NCI-H146 treated with DMSO at 0.1 percent for 48 hours (cell line): ENCODE measurements around the gene MAP3K5.
A peak's percentile ranks its signal among the peaks of the same experiment; 100 is the strongest.
"Not testable (repeated sequence)": the region's sequence is repeated elsewhere in the genome, so short reads cannot be mapped to it uniquely, and the experiment has no call there.

Experiments used
- DNase-seq: peaks from one replicate; lab custom pipeline; 2025; ENCODE audit not compliant: unreplicated experiment; lab: John Stamatoyannopoulos, UW

MAP3K5 gene, protein sequence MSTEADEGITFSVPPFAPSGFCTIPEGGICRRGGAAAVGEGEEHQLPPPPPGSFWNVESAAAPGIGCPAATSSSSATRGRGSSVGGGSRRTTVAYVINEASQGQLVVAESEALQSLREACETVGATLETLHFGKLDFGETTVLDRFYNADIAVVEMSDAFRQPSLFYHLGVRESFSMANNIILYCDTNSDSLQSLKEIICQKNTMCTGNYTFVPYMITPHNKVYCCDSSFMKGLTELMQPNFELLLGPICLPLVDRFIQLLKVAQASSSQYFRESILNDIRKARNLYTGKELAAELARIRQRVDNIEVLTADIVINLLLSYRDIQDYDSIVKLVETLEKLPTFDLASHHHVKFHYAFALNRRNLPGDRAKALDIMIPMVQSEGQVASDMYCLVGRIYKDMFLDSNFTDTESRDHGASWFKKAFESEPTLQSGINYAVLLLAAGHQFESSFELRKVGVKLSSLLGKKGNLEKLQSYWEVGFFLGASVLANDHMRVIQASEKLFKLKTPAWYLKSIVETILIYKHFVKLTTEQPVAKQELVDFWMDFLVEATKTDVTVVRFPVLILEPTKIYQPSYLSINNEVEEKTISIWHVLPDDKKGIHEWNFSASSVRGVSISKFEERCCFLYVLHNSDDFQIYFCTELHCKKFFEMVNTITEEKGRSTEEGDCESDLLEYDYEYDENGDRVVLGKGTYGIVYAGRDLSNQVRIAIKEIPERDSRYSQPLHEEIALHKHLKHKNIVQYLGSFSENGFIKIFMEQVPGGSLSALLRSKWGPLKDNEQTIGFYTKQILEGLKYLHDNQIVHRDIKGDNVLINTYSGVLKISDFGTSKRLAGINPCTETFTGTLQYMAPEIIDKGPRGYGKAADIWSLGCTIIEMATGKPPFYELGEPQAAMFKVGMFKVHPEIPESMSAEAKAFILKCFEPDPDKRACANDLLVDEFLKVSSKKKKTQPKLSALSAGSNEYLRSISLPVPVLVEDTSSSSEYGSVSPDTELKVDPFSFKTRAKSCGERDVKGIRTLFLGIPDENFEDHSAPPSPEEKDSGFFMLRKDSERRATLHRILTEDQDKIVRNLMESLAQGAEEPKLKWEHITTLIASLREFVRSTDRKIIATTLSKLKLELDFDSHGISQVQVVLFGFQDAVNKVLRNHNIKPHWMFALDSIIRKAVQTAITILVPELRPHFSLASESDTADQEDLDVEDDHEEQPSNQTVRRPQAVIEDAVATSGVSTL (N-terminal part only)

DNA sequence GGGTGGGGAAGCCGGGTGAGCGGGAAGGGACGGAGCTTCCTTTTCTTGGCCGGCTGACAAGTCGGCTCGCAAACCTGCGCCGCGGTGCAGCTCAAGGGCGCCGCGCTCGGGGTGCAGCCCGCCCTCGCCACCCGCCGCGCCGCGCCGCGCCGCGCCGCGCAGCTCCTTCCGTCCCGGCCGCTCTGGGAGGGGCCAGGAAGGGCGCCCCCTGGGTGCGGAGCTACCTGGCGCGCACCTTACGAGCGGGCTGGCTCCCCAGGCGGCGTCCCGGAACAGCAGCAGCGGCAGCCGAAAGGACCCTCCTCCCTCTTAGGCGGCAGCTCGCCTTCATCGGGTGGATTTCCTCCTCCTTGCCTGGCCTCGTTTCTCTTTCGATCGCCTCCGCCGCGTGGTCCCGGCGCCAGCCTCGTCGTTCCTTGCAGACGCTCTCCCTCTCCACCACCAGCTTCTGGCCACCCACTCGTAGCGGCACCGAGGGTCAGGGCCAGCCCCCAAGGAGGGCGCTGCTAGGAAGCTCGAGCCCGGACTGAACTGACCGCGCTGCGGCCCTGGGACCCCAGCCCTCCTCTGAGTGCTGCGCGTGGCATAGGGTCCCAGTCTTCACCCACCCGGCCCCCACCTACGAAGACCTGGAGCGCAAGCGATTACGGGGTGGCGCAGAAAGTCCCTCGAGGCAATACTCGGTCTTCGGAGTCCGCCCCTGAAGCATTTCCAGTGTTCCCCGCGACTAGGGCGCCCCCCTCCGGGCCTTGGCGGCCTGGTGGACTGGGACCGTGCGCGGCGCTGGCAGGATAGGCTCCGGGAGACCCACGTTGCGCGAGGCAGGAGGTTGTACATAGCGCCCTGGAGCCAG, at the start of gene MAP3K5:
MAP3K5 (minus strand) TSS at position 68 of the 853 bp plus-strand sequence. CDS start 320 bp downstream, outside the sequence.
- peak; percentile 91 for DNase-seq

DNA sequence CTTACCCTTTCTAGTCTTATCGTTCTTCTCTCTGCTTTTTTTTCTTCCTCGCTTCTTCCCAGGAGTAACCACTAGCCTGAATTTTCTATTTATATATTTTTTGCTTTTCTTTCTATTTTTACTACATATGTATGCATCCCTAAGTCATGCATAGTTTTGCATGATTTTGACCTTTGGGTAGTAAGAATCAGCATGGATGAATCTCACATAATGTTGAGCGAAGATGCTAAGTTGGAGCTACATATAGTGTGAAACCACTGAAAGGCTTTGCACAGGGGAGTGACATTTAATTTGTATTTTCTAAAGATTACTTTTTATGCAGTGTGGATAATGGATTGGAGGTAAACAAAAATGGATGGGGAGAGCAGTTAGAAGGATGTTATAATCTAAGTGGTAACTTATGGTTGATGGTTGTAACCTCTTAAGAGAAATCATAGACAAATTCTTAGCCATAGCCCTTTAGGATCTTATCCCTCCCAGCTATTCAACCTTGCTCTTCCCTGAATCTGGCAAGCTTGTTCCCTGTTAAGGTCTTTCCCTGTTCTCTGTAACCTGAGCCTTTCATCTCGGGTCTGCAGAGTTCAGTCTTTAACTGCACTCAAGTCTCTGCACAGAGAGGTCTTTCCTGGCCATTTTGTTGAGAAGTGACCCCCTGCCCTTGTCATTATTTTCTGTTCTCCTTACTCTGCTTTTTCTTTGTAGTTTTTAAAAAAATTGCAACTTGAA, 48.2 kb upstream of the MAP3K5 start:
- DNase-seq = no peak

DNA sequence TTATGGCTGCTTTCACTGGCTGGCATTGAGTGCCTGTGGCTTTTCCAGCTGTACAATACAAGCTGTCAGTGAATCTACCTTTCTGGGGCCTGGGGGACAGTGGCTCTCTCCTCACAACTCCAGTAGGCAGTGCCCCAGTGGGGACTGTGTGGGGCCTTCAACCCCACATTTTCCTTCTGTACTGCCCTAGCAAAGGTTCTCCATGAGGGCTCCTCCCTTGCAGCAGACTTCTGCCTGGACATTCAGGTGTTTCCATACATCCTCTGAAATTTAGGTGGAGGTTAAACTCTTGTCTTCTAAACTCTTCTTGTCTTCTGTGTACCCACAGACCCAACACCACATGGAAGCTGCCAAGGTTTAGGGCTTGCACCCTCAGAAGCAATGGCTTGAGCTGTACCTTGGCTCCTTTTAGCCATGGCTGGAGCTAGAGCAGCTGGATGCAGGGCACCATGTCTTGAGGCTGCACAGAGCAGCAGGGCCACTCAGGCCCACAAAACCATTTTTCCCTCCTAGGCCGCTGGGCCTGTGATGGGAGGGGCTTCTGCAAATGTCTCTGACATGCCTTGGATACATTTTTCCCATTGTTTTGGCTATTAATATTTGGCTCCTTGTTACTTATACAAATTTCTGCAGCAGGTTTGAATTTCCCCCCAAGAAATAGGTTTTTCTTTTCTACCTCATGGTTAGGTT, 39.7 kb upstream of the MAP3K5 start:
- DNase-seq = no peak

DNA sequence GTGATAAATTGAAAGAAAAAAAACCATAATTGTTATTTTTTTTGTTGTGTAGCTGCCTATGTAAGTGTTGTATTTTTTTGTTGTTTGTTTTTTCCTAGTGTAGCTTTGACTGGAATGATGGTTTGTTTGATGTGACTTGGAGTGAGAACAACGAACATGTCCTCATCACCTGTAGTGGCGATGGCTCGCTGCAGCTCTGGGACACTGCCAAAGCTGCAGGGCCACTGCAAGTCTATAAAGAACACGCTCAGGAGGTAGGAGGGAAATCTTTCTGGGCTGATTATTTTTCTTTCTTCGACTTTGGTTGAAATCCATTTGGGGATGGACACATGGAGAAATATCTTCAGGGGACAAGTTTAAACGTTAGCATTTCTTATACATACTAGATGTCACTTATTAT, 33.9 kb upstream of the MAP3K5 start:
- no peak for DNase-seq

DNA sequence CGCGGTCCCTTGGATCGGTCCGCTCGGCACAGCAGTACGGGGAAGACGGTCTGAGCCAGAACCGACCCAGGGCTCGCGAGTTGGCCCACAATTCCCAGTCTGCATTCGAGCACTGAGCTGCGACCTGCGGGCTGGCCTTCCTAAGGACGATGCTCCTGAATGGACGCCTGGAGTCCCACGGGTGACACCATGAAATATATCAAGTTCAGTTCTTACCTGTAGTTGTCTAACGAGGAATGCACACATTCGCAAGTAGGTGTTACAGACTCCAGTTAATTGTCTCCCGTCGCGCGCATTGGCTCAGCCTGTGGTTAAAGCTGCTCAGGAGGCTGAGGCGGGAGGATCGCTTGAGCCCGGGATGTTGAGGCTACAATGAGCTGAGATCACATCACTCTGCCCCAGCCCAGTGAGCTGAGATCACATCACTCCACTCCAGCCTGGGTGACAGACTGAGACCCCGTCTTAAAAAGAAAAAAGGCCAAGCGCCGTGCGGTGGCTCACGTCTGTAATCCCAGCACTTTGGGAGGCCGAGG, 30.9 kb upstream of the MAP3K5 start:
- DNase-seq = no peak

DNA sequence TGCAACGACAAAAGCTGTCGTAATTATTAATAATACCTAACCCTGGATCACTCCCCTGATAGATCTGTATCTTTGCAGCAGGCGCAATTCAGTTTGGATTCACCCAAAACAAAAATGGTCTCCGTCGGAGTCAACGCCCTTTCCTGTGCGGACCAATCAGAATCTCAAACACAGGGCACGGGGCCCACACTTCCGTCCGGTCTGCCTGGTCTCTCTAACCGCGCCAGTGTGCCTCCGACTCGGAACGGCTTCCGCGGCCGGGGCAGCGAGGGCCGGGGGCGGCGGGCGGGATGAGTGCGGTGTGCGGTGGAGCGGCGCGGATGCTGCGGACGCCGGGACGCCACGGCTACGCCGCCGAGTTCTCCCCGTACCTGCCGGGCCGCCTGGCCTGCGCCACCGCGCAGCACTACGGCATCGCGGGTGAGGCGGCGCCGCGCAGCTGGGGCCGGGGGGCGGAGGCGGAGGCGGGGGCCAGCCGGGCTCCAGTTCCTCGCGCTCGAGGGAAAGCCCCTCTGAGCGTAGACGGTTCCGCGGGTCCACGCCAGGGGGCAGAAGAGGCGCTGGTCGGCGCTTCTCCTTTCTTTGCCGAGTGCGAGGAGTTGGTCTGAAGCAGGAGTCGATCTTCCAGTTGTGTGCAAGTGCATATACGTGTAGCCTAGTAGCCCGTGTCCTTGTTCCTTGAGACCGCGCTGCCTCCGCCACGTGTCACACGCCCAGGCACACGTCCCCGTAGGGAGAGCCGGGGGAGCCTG, 30.3 kb upstream of the MAP3K5 start, which contains the start of gene PEX7:
PEX7 (plus strand) TSS at position 217 of the 752 bp plus-strand sequence; CDS start at position 291, 74 bp downstream.
- peak; percentile 94 for DNase-seq

DNA sequence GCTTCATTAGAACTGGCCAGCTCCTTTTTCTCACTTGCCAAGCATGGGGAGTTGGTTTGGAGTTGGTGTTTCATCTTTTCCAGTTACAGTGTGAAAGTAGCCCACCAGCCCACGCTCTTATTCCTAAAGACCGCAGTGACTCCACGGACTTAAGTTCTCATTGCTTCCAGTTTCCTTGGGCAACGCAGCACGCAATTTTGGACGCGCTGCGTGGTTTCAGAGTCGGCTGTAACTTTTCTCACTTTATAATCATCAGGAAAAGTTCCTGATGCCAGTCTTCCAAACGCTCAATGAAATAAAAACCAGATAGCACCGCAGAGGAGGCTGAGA, 29.7 kb upstream of the MAP3K5 start:
- no peak for DNase-seq

DNA sequence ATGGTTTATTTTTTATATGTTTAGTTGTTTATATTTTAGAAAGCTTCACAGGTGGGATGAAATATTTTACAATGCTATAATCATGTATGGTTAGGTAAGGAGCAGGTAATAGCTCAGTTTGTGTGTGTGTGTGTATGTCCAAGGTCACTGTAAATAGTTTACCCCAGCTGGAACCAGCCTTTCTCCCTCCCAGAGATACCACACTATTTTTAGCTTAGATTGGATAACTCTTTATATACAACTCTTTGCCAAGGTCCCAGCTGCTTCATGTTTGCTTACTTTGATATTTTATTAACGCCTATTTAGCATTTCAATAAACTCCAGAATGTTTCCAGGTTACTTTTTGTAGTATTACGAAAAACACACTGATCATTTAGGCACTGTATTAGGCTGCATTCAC, 28.3 kb upstream of the MAP3K5 start:
- DNase-seq = no peak

DNA sequence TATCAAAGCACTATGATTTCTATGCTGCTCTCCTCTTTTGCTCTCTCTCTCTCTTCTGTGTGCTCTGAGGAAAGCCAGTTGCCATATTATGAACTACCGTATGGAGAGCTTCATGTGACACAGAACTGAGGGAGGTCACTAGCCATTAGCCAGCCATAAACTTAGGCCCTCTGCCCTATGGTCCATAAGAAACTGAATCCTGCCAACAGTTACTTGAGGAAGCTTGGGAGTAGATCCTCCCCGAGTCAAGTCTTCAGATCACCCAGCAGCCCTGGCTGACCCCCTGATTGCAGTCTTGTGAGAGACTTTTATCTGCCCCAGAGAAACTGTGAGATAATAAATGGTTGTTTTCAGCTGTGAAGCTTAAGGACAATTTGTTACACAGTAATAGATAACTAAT, 24.4 kb upstream of the MAP3K5 start:
- DNase-seq = no peak

DNA sequence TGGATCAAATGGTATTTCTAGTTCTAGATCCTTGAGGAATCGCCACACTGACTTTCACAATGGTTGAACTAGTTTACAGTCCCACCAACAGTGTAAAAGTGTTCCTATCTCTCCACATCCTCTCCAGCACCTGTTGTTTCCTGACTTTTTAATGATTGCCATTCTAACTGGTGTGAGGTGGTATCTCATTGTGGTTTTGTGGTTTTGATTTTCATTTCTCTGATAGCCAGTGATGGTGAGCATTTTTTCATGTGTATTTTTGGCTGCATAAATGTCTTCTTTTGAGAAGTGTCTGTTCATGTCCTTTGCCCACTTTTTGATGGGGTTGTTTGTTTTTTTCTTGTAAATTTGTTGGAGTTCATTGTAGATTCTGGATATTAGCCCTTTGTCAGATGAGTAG, 23.3 kb upstream of the MAP3K5 start:
- DNase-seq = not testable (repeated sequence)

DNA sequence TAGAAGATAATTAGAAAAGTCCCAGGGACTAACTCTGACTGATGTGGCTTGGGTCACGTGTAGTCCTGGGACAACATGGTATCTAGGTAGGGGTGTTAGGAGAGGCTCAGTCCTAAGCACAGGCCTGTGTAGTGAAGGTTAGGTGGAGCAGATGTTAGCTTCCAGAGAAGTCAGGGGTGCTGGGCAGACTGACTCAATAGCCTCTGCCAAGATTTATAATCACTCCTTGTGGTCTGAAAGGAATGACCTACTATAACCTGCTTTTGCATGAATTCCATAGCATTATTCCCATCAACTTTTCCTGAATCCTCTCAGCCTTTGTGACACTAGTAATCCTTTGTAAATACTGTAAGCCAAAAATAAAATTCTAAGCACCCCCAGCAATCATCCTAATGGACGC, 19.9 kb upstream of the MAP3K5 start:
- no peak for DNase-seq

DNA sequence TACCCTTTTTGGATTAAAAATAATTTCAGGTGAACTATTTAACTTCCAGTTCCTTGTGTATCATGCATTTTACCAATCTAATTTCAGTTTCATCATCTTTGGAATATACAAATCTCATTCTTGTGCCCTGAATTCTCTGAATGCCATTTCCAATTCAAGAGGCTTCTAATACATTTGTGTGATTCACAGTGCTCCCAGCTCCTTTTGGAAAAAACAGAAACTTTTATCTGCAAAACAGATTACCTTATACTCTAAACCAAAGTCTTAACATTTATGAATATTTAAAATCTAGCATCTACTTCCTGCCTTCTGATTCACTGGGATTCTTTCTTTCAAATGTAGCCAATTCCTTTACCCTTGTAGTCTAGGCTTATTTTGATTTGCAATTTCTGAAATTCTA, 19.0 kb upstream of the MAP3K5 start:
- DNase-seq = no peak

DNA sequence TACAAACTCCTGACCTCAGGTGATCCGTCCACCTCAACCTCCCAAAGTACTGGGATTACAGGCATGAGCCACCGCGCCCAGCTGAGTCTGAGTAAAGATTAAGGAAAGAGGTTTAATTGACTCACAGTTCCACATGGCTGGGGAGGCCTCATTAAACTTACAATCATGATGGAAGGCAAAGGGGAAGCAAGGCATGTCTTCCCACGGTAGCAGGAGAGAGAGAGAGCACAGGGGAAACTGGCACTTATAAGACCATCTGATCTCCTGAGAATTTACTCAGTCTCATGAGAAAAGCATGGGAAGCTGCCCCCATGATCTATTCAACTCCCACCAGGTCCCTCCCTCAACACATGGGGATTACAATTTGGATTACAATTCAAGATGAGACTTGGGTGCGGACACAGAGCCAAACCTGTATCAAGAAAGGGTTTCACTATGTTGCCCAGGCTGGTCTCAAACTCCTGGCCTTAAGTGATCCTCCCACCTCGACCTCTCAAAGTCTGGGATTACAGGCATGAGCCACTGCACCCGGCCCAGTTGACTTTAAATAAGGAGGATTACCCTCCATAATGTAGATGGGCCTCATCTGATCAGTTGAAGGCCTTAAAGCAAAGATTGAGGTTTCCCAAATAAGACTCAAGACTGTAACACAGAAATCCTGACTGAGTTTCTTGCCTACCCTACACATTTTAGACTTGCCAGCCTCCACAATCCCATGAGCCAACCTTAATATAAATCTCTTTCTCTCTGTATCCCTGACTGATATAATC, 17.0 kb upstream of the MAP3K5 start:
- DNase-seq = no peak

DNA sequence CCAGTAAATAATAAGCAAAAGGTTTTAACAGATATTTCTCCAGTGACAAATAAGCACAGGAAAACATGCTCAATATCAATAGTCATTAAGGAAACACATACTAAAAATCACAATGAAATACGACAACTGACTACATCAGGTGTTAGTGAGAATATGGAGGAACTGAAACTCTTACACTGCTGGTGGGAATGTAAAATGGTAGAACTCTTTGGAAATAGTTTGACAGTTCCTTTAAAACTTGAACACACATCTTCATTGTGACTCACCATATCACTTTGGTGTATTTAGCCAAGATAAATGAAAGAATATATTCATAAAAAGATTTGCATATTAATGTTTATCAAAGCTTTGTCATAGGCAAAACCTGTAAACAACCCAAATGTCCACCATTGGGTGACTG, 11.3 kb upstream of the MAP3K5 start:
- DNase-seq = no peak

DNA sequence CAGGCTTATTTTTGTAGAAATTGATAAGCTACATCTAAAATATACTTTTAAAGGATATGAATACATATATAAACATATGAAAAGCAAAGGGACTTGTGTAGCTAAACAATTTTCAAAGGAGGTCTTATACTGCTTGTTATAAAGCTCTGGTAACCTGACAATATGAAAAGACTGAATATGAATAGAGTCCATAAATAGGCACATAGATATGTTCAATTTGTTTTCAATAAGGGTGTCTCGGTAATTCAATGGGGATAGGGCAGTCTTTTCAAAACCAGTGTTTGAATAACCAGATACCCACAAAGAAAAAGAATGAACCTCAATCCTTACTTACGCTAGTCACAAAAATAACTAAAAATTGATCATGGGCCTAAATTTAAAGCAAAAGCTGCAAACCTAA, 9.3 kb upstream of the MAP3K5 start:
- DNase-seq = no peak

DNA sequence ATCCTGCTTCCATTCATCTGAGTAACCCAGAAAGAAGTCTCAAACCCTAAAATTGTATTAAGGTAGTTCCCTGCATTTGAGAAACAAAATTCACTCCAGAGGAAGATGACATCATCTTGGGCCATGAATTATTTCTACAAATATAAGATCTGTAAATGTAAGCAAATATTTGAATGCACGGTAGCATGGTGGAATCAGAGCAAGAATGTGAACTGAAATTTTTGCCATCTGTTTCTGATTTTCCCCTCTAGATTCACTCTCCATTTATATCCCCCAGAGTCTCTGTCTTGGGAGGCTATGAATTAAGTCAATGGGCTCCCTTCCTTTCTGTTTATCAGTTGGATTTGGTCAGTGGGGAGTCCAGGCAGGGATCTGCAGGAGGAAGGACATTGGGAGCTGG, 5.8 kb upstream of the MAP3K5 start:
- no peak for DNase-seq

DNA sequence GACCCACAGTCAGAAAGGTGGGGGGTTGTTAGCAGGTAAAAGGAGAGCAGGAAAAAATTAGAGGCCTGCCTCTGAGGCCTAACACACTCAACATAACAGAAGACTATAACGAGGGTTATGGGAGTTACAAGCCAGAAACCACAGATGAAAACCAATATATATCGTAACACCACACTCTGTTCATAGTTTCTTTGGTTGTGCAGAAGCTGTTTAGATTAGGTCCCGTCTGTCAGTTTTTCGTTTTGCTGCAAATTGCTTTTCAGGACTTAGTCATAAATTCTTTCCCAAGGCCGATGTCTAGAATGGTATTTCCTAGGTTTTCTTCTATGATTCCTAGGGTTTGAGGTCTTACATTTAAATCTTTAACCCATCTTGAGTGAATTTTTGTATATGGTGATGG, 3.7 kb upstream of the MAP3K5 start:
- no peak for DNase-seq

DNA sequence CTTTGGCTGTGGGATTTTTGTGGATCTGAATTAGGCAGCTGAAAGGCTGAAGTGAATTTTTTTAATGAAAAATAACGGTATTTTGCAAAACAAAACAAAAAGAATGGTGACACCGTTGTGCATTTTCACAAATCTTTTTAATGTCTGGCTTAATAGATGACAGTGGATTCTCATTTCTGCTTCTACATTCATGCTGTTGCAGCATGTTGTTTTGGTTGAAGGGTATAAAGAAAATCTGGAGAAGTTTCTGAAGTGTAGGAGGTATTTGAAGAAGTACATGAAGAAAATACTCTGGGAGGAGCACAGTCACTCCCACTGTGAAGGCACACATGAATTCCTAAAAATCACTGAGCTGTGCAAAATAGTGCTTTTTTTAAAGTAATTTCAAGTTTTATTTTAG, 3.1 kb upstream of the MAP3K5 start:
- DNase-seq = no peak
